K562 (cell line): ENCODE data around the gene ANKRD44. TPM values are rescaled to one million over a fixed set of nuclear protein-coding genes. Genes with fewer than 3 reads are reported as not detected.

Source experiments
- ATAC-seq: fragments of 200-7000 bp; cut with Tn5 transposase; 3 replicates; pipeline ENCODE4 v1.9.1; 2020; ENCODE audit warnings: moderate library complexity
- BruUV-seq: library from RNA; stranded (reverse); fragments of 400-500 nt; replicated peaks from 2 replicates; lab custom pipeline; 2021; lab: Mats Ljungman, UMichigan
- CTCF ChIA-PET: fragments of 300-600 bp; formaldehyde crosslinking; extraction: SDS; loops from one replicate; lab custom pipeline; 2021; ENCODE audit warnings: low intra/inter-chr PET ratio; lab: Yijun Ruan, JAX
- POLR2A ChIA-PET: fragments of 300-600, 350-650 bp; sonication (Branson Sonifier 250); formaldehyde crosslinking; extraction: SDS; loops from one replicate; lab custom pipeline; 2021; ENCODE audit warnings: antibody characterized with exemption, inconsistent platforms; lab: Yijun Ruan, JAX
- DNase-seq, 4 experiments: peaks; one replicate each; pipeline versions ENCODE4 v3.0.0 to v3.0.0-alpha.2; 2011 to 2018; ENCODE audit warnings: low spot score in 3 of 4, mixed read lengths in 3 of 4; ENCODE audit errors: extremely low read depth in 1 of 4
- FAIRE-seq: peaks from 2 replicates; lab custom pipeline; 2011; peaks lifted over from hg19 to GRCh38; lab: Jason Lieb, UNC
- H2AFZ ChIP-seq: 2 replicates; pipeline ENCODE4 v1.6.0; 2011; ENCODE audit warnings: low read depth, low read length, control low read depth, inconsistent platforms
- H3K27ac ChIP-seq: fragments of 200-600 bp; 3 replicates; pipeline ENCODE4 v1.8.0; 2011; ENCODE audit warnings: low read depth, mild to moderate bottlenecking, control low read depth, inconsistent platforms, low read length, moderate library complexity, mixed read lengths; ENCODE audit errors: extremely low read depth
- H3K27me3 ChIP-seq, 2 experiments: fragments of 300-600 bp in 1 of 2; 2 replicates in 1 of 2; 3 replicates in 1 of 2; pipeline versions ENCODE4 v1.6.0 to v1.8.0; 2011; ENCODE audit warnings: inconsistent platforms in 2 of 2, low read length in 2 of 2, mild to moderate bottlenecking in 1 of 2, mixed read lengths in 1 of 2, moderate library complexity in 1 of 2; ENCODE audit not compliant: control insufficient read depth in 2 of 2, insufficient read depth in 2 of 2
- H3K36me3 ChIP-seq: fragments of 300-600 bp; 3 replicates; pipeline ENCODE4 v1.8.0; 2011; ENCODE audit warnings: mild to moderate bottlenecking, low read length, inconsistent platforms; ENCODE audit not compliant: control insufficient read depth, insufficient read depth
- H3K4me1 ChIP-seq, 2 experiments: fragments of 200-600 bp in 1 of 2; replicated peaks in 1 of 2; 2 replicates in 1 of 2; 3 replicates in 1 of 2; pipeline versions ENCODE4 v1.5.1 to v1.8.0; 2011; ENCODE audit warnings: inconsistent platforms in 2 of 2, low read length in 2 of 2, mild to moderate bottlenecking in 1 of 2, mixed read lengths in 1 of 2, moderate library complexity in 1 of 2; ENCODE audit not compliant: control insufficient read depth in 2 of 2, insufficient read depth in 2 of 2
- H3K4me2 ChIP-seq: 2 replicates; pipeline ENCODE4 v1.6.1; 2011; ENCODE audit warnings: low read length, control low read depth, inconsistent platforms, mixed read lengths; ENCODE audit not compliant: insufficient read depth
- H3K4me3 ChIP-seq: fragments of 200-600 bp; sonication (generic), shearing (Covaris generic); 2 replicates; pipeline ENCODE4 v1.5.1; 2016; ENCODE audit warnings: control low read depth, inconsistent platforms
- H3K79me2 ChIP-seq: fragments of 200-600 bp; 3 replicates; pipeline ENCODE4 v1.8.0; 2011; ENCODE audit warnings: low read length, inconsistent platforms; ENCODE audit not compliant: control insufficient read depth, insufficient read depth
- H3K9ac ChIP-seq, 2 experiments: 2 replicates each; pipeline versions ENCODE4 v1.6.0 to v1.6.1; 2011; ENCODE audit warnings: low read depth in 2 of 2, low read length in 2 of 2, control low read depth in 1 of 2, inconsistent platforms in 1 of 2, mild to moderate bottlenecking in 1 of 2, mixed read lengths in 1 of 2; ENCODE audit not compliant: insufficient read depth in 1 of 2
- H3K9me1 ChIP-seq: one replicate; pipeline ENCODE4 v1.6.0; 2011; ENCODE audit warnings: inconsistent platforms, mild to moderate bottlenecking, low read length, moderate library complexity; ENCODE audit not compliant: control insufficient read depth, insufficient read depth
- H3K9me3 ChIP-seq: replicated peaks from 2 replicates; pipeline ENCODE4 v1.5.1; 2011; ENCODE audit warnings: low read depth, low read length, inconsistent platforms; ENCODE audit not compliant: control insufficient read depth, insufficient read depth
- H4K20me1 ChIP-seq: replicated peaks from 2 replicates; pipeline ENCODE4 v1.6.1; 2011; ENCODE audit warnings: low read length, inconsistent platforms, mixed read lengths; ENCODE audit not compliant: control insufficient read depth, insufficient read depth
- BHLHE40 ChIP-seq: IDR thresholded peaks from 2 replicates; pipeline ENCODE4 v1.6.1; 2011; ENCODE audit warnings: low read length, improper control_type of control experiment
- CHD1 ChIP-seq: fragments of 200-600 bp; sonication (generic); IDR thresholded peaks from one replicate; pipeline ENCODE4 v1.6.1; 2012; ENCODE audit warnings: mild to moderate bottlenecking, moderate library complexity, low read length, inconsistent platforms
- NBN ChIP-seq: fragments of 450-650 bp; IDR thresholded peaks from 2 replicates; pipeline ENCODE4 v1.6.1; 2016; ENCODE audit warnings: low read depth, mild to moderate bottlenecking
- SRSF9 ChIP-seq: fragments of 200-400 bp; formaldehyde crosslinking; IDR thresholded peaks from 2 replicates; pipeline ENCODE4 v1.6.1; 2017; ENCODE audit warnings: low read depth, low read length, borderline replicate concordance
- TGIF2 ChIP-seq: sonication (generic); formaldehyde crosslinking; IDR thresholded peaks from 2 replicates; pipeline ENCODE4 v1.8.1; 2022; ENCODE audit warnings: mild to moderate bottlenecking, missing genetic modification reagents, moderate library complexity
- WHSC1 ChIP-seq: IDR thresholded peaks from one replicate; pipeline ENCODE4 v1.6.1; 2012; ENCODE audit warnings: low read length, control low read depth, inconsistent platforms
- ZMIZ1 ChIP-seq, 2 experiments: fragments of 150-350 bp in 1 of 2; IDR thresholded peaks; 2 replicates each; pipeline ENCODE4 v1.6.1; 2012 to 2016; ENCODE audit warnings: low read depth in 2 of 2, low read length in 2 of 2, mild to moderate bottlenecking in 1 of 2, moderate library complexity in 1 of 2
- ZNF133 ChIP-seq: fragments of 250-450 bp; sonication (Bioruptor Pico); IDR thresholded peaks from 2 replicates; pipeline ENCODE4 v1.4.0; 2020; ENCODE audit warnings: mild to moderate bottlenecking
- ZNF184 ChIP-seq: sonication (generic); formaldehyde crosslinking; IDR thresholded peaks from 2 replicates; pipeline ENCODE4 v1.5.0; 2020; ENCODE audit warnings: missing genetic modification reagents
- ZNF24 ChIP-seq: fragments of 450-650 bp; IDR thresholded peaks from 2 replicates; pipeline ENCODE4 v1.6.1; 2016
- ZNF384 ChIP-seq: IDR thresholded peaks from 2 replicates; pipeline ENCODE4 v1.6.1; 2012; ENCODE audit warnings: low read depth, low read length, improper control_type of control experiment
- ZNF407 ChIP-seq: fragments of 450-650 bp; IDR thresholded peaks from 2 replicates; pipeline ENCODE4 v1.6.1; 2016; ENCODE audit warnings: low read depth
- WGBS: fragments of 100-300 bp; shearing (Covaris generic); methylation state at CpG from one replicate; pipeline ENCODE4 v1.1.6; 2016; ENCODE audit warnings: low coverage, mixed read lengths; ENCODE audit not compliant: insufficient coverage; ENCODE audit errors: missing lambda C conversion rate; 5-methylcytosine and 5-hydroxymethylcytosine counted together
- in situ Hi-C: fragments of 300-500 bp; cut with MboI; formaldehyde crosslinking; loops from 4 replicates; pipeline ENCODE4 v1.15.0; 2018; ENCODE audit warnings: inconsistent platforms, mixed read lengths
- intact Hi-C: fragments of 100-400 bp; cut with micrococcal nuclease; formaldehyde crosslinking; loops from 2 replicates; pipeline ENCODE4 v1.14.2; 2022
- polyA plus RNA-seq, 8 experiments: library from polyadenylated mRNA; depleted of rRNA in 4 of 8; stranded (reverse) in 5 of 8; unstranded in 3 of 8; fragments of >200 nt; fragmentation: Nextera tagmentation in 2 of 8; fragmentation: Illumina TruSeq in 1 of 8; extraction: Ambion mirVana in 2 of 8; extraction: Trizol in 1 of 8; gene quantifications; 2 replicates each; pipeline versions ENCODE4 v1.2.1 to v1.2.3, GENCODE V29; 2011 to 2014; ENCODE audit warnings: inconsistent platforms in 1 of 8, missing spikeins in 1 of 8
- total RNA-seq, 7 experiments: library from RNA; depleted of rRNA in 6 of 7; stranded (reverse); fragments of >200 nt in 6 of 7; fragmentation: Illumina TruSeq in 2 of 7; extraction: Trizol in 2 of 7; gene quantifications; 2 replicates each; pipeline versions ENCODE4 v1.2.1 to v1.2.3, GENCODE V29; 2011 to 2021; ENCODE audit warnings: low replicate concordance in 1 of 7

Gene ANKRD44
- total and polyA plus RNA-seq, 9 of the 15 experiments (the other 6 are each of a cell fraction or from before 2014, with no cell fraction given): 0.03 to 0.64 (median 0.07) TPM; not detected in 3

- 0% methylated on average over 13 of the region's 13 CpGs for WGBS
- H4K20me1 ChIP-seq: no peaks in the 10 kb centered on the region
- no peaks in the 10 kb centered on the region for H3K79me2 ChIP-seq
- FAIRE-seq (no peak), DNase-seq (no peak), ATAC-seq (no peak)
- in situ Hi-C loops: no loop called here
- H3K4me3 ChIP-seq: no peak overlapping the region
- no peak overlapping the region for H2AFZ ChIP-seq
- no peaks in the 10 kb centered on the region for H3K9me3 ChIP-seq
- H3K27me3 ChIP-seq: no peaks in the 10 kb centered on the region; a peak in 2 of 5 replicates
- BruUV-seq: no TSS peak
- POLR2A ChIA-PET: no interaction called here
- no peak overlapping the region for H3K27ac ChIP-seq
- intact Hi-C loops: no loop called here
- no peaks in the 10 kb centered on the region for H3K9me1 ChIP-seq
- H3K4me1 ChIP-seq: no peaks in the 10 kb centered on the region
- H3K9ac ChIP-seq: no peak overlapping the region
- no peak overlapping the region for H3K4me2 ChIP-seq
- CTCF ChIA-PET: no interaction called here
- H3K36me3 ChIP-seq: no peaks in the 10 kb centered on the region
- TF ChIP-seq ZNF133 (CRISPR knock-in tag) (no peak), ZNF24 (no peak), BHLHE40 (no peak), NBN (no peak), WHSC1 (no peak), ZNF184 (CRISPR knock-in tag) (no peak), ZMIZ1 (IDR thresholded peaks at IDR 0.05; ENCODE audit: low read depth in 2 of 2, low read length in 2 of 2) (no peak), ZNF407 (no peak), CHD1 (no peak), TGIF2 (CRISPR knock-in tag) (no peak), ZNF384 (no peak), SRSF9 (no peak)
Observed at GRCh38 chr2:197280015-197280702, 30.4 kb downstream of the ANKRD44 start.
